ENCODE data around the gene THRB. TPM values are rescaled to one million over a fixed set of nuclear protein-coding genes. Genes with fewer than 3 reads are reported as not detected.

Gene THRB
- total RNA-seq, 8 experiments from 2014 or later = 0.42 to 26.4 (median 3.3) TPM

- Histone ChIP-seq H3K4me3 (no peak overlapping the region), H3K27ac (no peak overlapping the region), H3K4me1 (replicated peaks in 1 of 2) (no peaks in the 10 kb centered on the region)
- in situ Hi-C loops (cut with MboI; ENCODE audit: low pct_unique_long_range_greater_than_20kb in 2 of 9, low sequenced_read_pairs in 9 of 9, unreplicated experiment in 9 of 9) = no loop called here
- 13 to 86% (median 66%) methylated on average over 1 to 3 of the region's 3 CpGs; no CpG with 5 or more reads in 2 of the 10 experiments for WGBS, 10 experiments
- peak in 2 of 8 experiments; percentile 19 to 24 for ATAC-seq (replicated peaks in 6 of 8)
Measured at GRCh38 chr3:24506966-24507775, 12.5 kb upstream of the THRB start.

- WGBS, 10 experiments = 50 to 100% (median 73%) methylated on average over 1 to 7 of the region's 7 CpGs
- H3K4me1 ChIP-seq (replicated peaks in 1 of 2) = no peaks in the 10 kb centered on the region
- no peak overlapping the region for H3K4me3 ChIP-seq
- H3K27ac ChIP-seq = no peak overlapping the region
- ATAC-seq (replicated peaks in 6 of 8) = peak in 3 of 8 experiments; percentile 83 to 86 (median 84)
- in situ Hi-C loops (cut with MboI; ENCODE audit: low pct_unique_long_range_greater_than_20kb in 2 of 9, low sequenced_read_pairs in 9 of 9, unreplicated experiment in 9 of 9) = no loop called here
Measured at GRCh38 chr3:24505691-24506550, 11.3 kb upstream of the THRB start.

GRCh38 chr3:24504772-24505171 is 10.1 kb upstream of the THRB start:
- in situ Hi-C loops (cut with MboI; ENCODE audit: low pct_unique_long_range_greater_than_20kb in 2 of 9, low sequenced_read_pairs in 9 of 9, unreplicated experiment in 9 of 9) = no loop called here
- no peak overlapping the region for H3K27ac ChIP-seq
- no peak for ATAC-seq (replicated peaks in 6 of 8)
- H3K4me3 ChIP-seq = no peak overlapping the region
- no peaks in the 10 kb centered on the region for H3K4me1 ChIP-seq (replicated peaks in 1 of 2)

- H3K27ac ChIP-seq = no peak overlapping the region
- 75 to 100% (median 90%) methylated on average over 1 to 3 of the region's 3 CpGs for WGBS, 10 experiments
- ATAC-seq (replicated peaks in 6 of 8) = no peak
- peaks cover 0 to 8% of the 10 kb centered on the region in 2 donors for H3K4me1 ChIP-seq (replicated peaks in 1 of 2)
- in situ Hi-C loops (cut with MboI; ENCODE audit: low pct_unique_long_range_greater_than_20kb in 2 of 9, low sequenced_read_pairs in 9 of 9, unreplicated experiment in 9 of 9) = no loop called here
- no peak overlapping the region for H3K4me3 ChIP-seq
Measured at GRCh38 chr3:24503616-24504113, 9.0 kb upstream of the THRB start.

GRCh38 chr3:24502690-24503089 is 8.0 kb upstream of the THRB start:
- WGBS, 10 experiments = 40 to 100% (median 83%) methylated on average over 1 of the region's 1 CpG; no CpG with 5 or more reads in 3 of the 10 experiments
- H3K4me1 ChIP-seq (replicated peaks in 1 of 2) = peaks cover 0 to 10% of the 10 kb centered on the region in 2 donors
- no peak overlapping the region for H3K4me3 ChIP-seq
- in situ Hi-C loops (cut with MboI; ENCODE audit: low pct_unique_long_range_greater_than_20kb in 2 of 9, low sequenced_read_pairs in 9 of 9, unreplicated experiment in 9 of 9) = no loop called here
- no peak overlapping the region for H3K27ac ChIP-seq
- no peak for ATAC-seq (replicated peaks in 6 of 8)

- no peak for ATAC-seq (replicated peaks in 6 of 8)
- H3K27ac ChIP-seq = no peak overlapping the region
- in situ Hi-C loops (cut with MboI; ENCODE audit: low pct_unique_long_range_greater_than_20kb in 2 of 9, low sequenced_read_pairs in 9 of 9, unreplicated experiment in 9 of 9) = no loop called here
- 90 to 100% (median 100%) methylated on average over 1 of the region's 1 CpG; no CpG with 5 or more reads in 4 of the 10 experiments for WGBS, 10 experiments
- peaks cover 0 to 10% of the 10 kb centered on the region in 2 donors for H3K4me1 ChIP-seq (replicated peaks in 1 of 2)
- H3K4me3 ChIP-seq = no peak overlapping the region
Measured at GRCh38 chr3:24500806-24501205, 6.2 kb upstream of the THRB start.

GRCh38 chr3:24499991-24500390 is 5.3 kb upstream of the THRB start:
- 30 to 100% (median 79%) methylated on average over 1 to 3 of the region's 3 CpGs; no CpG with 5 or more reads in 1 of the 10 experiments for WGBS, 10 experiments
- in situ Hi-C loops (cut with MboI; ENCODE audit: low pct_unique_long_range_greater_than_20kb in 2 of 9, low sequenced_read_pairs in 9 of 9, unreplicated experiment in 9 of 9) = loop anchor here in 2 of 9 experiments (25.0 kb wide), 2 partner anchors 238 to 488 kb away; no protein-coding TSS in a partner anchor
- no peak for ATAC-seq (replicated peaks in 6 of 8)
- no peak overlapping the region for H3K27ac ChIP-seq
- no peak overlapping the region for H3K4me3 ChIP-seq
- peaks cover 0 to 10% of the 10 kb centered on the region in 2 donors for H3K4me1 ChIP-seq (replicated peaks in 1 of 2)

GRCh38 chr3:24498796-24499195 is 4.1 kb upstream of the THRB start:
- no peak overlapping the region for H3K4me3 ChIP-seq
- peaks cover 0 to 10% of the 10 kb centered on the region in 2 donors for H3K4me1 ChIP-seq (replicated peaks in 1 of 2)
- peak overlapping the region in 1 of 2 donors; percentile 53 for H3K27ac ChIP-seq
- in situ Hi-C loops (cut with MboI; ENCODE audit: low pct_unique_long_range_greater_than_20kb in 2 of 9, low sequenced_read_pairs in 9 of 9, unreplicated experiment in 9 of 9) = loop anchor here in 2 of 9 experiments (25.0 kb wide), 2 partner anchors 236 to 486 kb away; no protein-coding TSS in a partner anchor
- ATAC-seq (replicated peaks in 6 of 8) = no peak
- 0 to 100% (median 62%) methylated on average over 1 to 2 of the region's 2 CpGs; no CpG with 5 or more reads in 2 of the 10 experiments for WGBS, 10 experiments

- peak in 1 of 8 experiments; percentile 11 for ATAC-seq (replicated peaks in 6 of 8)
- H3K4me1 ChIP-seq (replicated peaks in 1 of 2) = peaks cover 0 to 14% of the 10 kb centered on the region in 2 donors
- in situ Hi-C loops (cut with MboI; ENCODE audit: low pct_unique_long_range_greater_than_20kb in 2 of 9, low sequenced_read_pairs in 9 of 9, unreplicated experiment in 9 of 9) = loop anchor here in 2 of 9 experiments (25.0 kb wide), 2 partner anchors 236 to 486 kb away; no protein-coding TSS in a partner anchor
- H3K27ac ChIP-seq = peak overlapping the region in 1 of 2 donors; percentile 52
- H3K4me3 ChIP-seq = no peak overlapping the region
- WGBS, 10 experiments = 17 to 100% (median 57%) methylated on average over 1 to 2 of the region's 2 CpGs; no CpG with 5 or more reads in 1 of the 10 experiments
Measured at GRCh38 chr3:24498391-24498790, 3.7 kb upstream of the THRB start.

- Histone ChIP-seq H3K4me1 (replicated peaks in 1 of 2) (peaks cover 0 to 16% of the 10 kb centered on the region in 2 donors), H3K4me3 (no peak overlapping the region), H3K27ac (peak overlapping the region in 1 of 2 donors; percentile 52)
- WGBS, 10 experiments = 90% methylated on average over 2 of the region's 2 CpGs; no CpG with 5 or more reads in 9 of the 10 experiments
- no peak for ATAC-seq (replicated peaks in 6 of 8)
- in situ Hi-C loops (cut with MboI; ENCODE audit: low pct_unique_long_range_greater_than_20kb in 2 of 9, low sequenced_read_pairs in 9 of 9, unreplicated experiment in 9 of 9) = loop anchor here in 2 of 9 experiments (25.0 kb wide), 2 partner anchors 236 to 486 kb away; no protein-coding TSS in a partner anchor
Measured at GRCh38 chr3:24497942-24498341, 3.3 kb upstream of the THRB start.

GRCh38 chr3:24496529-24497482 is 2.2 kb upstream of the THRB start:
- WGBS, 10 experiments = 68 to 100% (median 77%) methylated on average over 1 to 15 of the region's 16 CpGs

More at GRCh38 chr3:24496529-24497482, 2.2 kb upstream of the THRB start:
- in situ Hi-C loops (cut with MboI; ENCODE audit: low pct_unique_long_range_greater_than_20kb in 2 of 9, low sequenced_read_pairs in 9 of 9, unreplicated experiment in 9 of 9) = loop anchor here in 2 of 9 experiments (25.0 kb wide), 2 partner anchors 235 to 485 kb away; no protein-coding TSS in a partner anchor
- H3K4me3 ChIP-seq = no peak overlapping the region
- ATAC-seq (replicated peaks in 6 of 8) = no peak
- no peak overlapping the region for H3K27ac ChIP-seq
- H3K4me1 ChIP-seq (replicated peaks in 1 of 2) = peaks cover 0 to 16% of the 10 kb centered on the region in 2 donors
